Measurements from ENCODE around the gene EEIG2. TPM values are rescaled to one million over a fixed set of nuclear protein-coding genes. Genes with fewer than 3 reads are reported as not detected.

EEIG2 gene
- total and polyA plus RNA-seq, 2 experiments from 2014 or later, result 5.4 to 12.2 TPM

- no peak for TF ChIP-seq CTCF (IDR thresholded peaks at IDR 0.05; ENCODE audit: low read depth, low read length)
- Histone ChIP-seq H3K4me3 (no peak overlapping the region), H3K36me3 (no peaks in the 10 kb centered on the region), H3K27me3 (no peaks in the 10 kb centered on the region), H3K27ac (no peak overlapping the region), H3K9me3 (ENCODE audit: low read depth) (no peaks in the 10 kb centered on the region), H3K4me1 (ENCODE audit: low read depth) (peaks cover 4% of the 10 kb centered on the region)
- no peak for DNase-seq (ENCODE audit: low read depth in 1 of 2, low spot score in 1 of 2)
Measured at GRCh38 chr1:108585313-108585712, 25.4 kb downstream of the EEIG2 start.

- TF ChIP-seq CTCF (IDR thresholded peaks at IDR 0.05; ENCODE audit: low read depth, low read length), result no peak
- Histone ChIP-seq H3K4me3 (no peak overlapping the region), H3K9me3 (ENCODE audit: low read depth) (no peaks in the 10 kb centered on the region), H3K4me1 (ENCODE audit: low read depth) (peaks cover 4% of the 10 kb centered on the region), H3K27me3 (no peaks in the 10 kb centered on the region), H3K27ac (no peak overlapping the region), H3K36me3 (no peaks in the 10 kb centered on the region)
- DNase-seq (ENCODE audit: low read depth in 1 of 2, low spot score in 1 of 2), result peak in 1 of 2 donors; percentile 85
Measured at GRCh38 chr1:108590441-108590840, 30.5 kb downstream of the EEIG2 start.

DNA sequence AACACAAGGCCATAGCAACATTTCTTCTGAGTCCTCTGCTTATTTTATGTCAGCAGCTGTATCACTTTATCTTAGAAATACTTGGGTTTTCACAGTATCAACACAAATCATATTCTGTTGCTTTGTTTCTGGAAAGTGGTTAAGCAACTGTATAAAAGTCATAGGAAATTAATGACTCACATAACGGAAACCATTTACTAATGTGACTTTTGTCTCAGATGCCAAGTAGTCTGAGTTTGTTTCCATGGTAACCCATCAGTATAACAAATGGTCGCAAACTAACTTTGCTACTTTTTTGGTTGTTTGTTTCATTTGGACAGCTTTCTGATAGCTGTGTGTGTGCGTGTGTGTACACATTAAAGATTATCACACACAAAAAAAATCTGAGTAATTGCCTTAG lies 31.1 kb downstream of the EEIG2 start:
- no peak for TF ChIP-seq CTCF (IDR thresholded peaks at IDR 0.05; ENCODE audit: low read depth, low read length)
- peaks cover 8% of the 10 kb centered on the region for H3K4me1 ChIP-seq (ENCODE audit: low read depth)
- no peaks in the 10 kb centered on the region for H3K36me3 ChIP-seq
- no peak overlapping the region for H3K4me3 ChIP-seq
- no peaks in the 10 kb centered on the region for H3K27me3 ChIP-seq
- DNase-seq (ENCODE audit: low read depth in 1 of 2, low spot score in 1 of 2), result peak in 1 of 2 donors; percentile 97
- no peak overlapping the region for H3K27ac ChIP-seq
- H3K9me3 ChIP-seq (ENCODE audit: low read depth), result no peaks in the 10 kb centered on the region

DNA sequence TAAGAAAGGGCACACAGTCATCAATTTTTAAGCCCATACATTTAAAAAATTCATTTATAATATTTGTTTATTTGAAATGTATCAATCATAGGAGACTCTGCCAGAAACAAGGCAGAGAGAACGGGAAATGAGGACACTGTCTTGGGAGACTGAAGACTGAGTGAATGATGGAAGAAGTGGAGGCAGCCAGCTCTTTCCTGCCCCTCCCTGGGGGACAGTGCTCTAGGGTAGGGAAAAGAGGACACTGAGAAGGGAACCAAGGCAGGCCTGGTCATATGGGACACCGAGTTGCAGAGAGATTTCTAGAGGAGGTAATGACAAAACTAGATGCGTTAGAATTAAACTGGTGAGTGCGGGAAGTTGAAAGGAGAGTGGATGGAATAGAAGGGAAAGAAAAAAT lies 31.6 kb downstream of the EEIG2 start:
- no peak for DNase-seq (ENCODE audit: low read depth in 1 of 2, low spot score in 1 of 2)
- no peaks in the 10 kb centered on the region for H3K36me3 ChIP-seq
- H3K4me1 ChIP-seq (ENCODE audit: low read depth), result peaks cover 11% of the 10 kb centered on the region
- H3K4me3 ChIP-seq, result no peak overlapping the region
- no peaks in the 10 kb centered on the region for H3K27me3 ChIP-seq
- H3K9me3 ChIP-seq (ENCODE audit: low read depth), result no peaks in the 10 kb centered on the region
- TF ChIP-seq CTCF (IDR thresholded peaks at IDR 0.05; ENCODE audit: low read depth, low read length), result no peak
- no peak overlapping the region for H3K27ac ChIP-seq

DNA sequence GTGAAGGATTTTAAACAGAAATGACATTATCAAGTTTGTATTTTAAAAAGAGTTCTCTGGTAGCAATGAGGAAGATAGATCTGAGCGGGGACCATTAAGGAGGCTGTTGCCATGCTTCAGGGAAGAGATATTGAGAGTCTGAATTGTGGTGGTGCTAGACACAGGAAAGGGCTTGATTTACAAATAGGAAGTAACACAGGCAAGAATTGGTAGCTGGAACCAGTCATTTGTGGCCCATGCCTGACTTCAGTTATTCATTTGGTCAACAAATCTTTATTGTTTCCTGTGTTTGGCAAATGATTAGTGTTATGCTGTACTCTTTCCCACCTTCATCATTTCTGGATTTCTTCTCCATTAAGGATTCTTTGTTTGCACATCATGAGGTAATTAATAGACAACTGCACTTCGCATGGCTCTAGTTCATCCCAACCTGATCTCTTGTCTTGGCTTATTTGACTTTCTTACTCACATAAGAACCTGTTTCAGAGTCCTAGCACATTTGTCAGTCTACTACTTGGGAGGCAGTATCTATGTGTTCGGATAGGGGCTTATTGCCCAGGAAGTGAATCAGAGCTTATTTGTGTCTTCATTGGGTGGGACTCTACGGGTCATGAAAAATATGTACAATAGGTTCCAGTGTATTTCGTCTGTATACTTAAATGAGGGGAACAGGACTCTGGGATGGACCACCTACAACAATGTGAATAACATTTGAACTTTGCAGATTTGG lies 32.3 kb downstream of the EEIG2 start:
- TF ChIP-seq CTCF (IDR thresholded peaks at IDR 0.05; ENCODE audit: low read depth, low read length), result no peak
- Histone ChIP-seq H3K4me3 (no peak overlapping the region), H3K36me3 (no peaks in the 10 kb centered on the region)

More for the DNA sequence above, 32.3 kb downstream of the EEIG2 start:
- H3K27ac ChIP-seq, result no peak overlapping the region
- H3K4me1 ChIP-seq (ENCODE audit: low read depth), result peaks cover 19% of the 10 kb centered on the region
- peak in 1 of 2 donors; percentile 15 for DNase-seq (ENCODE audit: low read depth in 1 of 2, low spot score in 1 of 2)
- no peaks in the 10 kb centered on the region for H3K27me3 ChIP-seq
- H3K9me3 ChIP-seq (ENCODE audit: low read depth), result no peaks in the 10 kb centered on the region

All from cardiac muscle cell (in vitro differentiated cells and primary cell).